ENCODE measurements around the gene DCP2. TPM values are rescaled to one million over a fixed set of nuclear protein-coding genes. Genes with fewer than 3 reads are reported as not detected.
"Not testable (repeated sequence)": the region's sequence is repeated elsewhere in the genome, so short reads cannot be mapped to it uniquely, and the experiment has no call there.

The DCP2 gene
- total RNA-seq, 1 donor from 2014 or later = 18.8 TPM

DNA sequence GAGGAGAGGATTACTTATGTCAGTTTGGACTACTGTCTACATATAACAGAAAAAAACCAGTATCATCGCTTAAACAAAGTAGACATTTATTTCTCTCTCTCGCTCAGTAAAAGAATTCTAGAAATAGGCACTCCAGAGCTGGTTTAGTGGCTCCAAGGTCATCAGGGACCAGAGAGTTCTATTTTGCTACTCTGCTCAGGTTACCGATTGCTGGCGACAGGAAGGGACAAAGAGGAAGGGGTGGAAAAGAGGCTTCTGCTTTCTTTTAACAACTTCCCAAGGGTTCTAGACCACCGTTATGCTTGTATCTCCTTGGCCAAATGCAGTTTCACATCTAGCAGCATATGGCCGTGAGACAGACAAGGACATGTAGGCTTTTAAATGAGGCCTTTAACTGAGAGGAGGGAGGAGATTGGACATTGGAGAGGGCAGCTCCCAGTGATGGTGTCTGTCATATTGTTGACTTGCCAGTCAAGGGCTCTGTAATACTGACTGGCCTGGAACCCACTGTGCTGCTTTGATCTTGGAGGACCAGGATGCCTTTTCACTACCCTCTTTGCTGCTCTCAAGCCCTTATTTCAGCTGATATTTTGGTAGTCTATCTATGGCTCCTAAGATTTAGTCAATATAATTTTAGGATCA, 15.6 kb upstream of the DCP2 start:
- DNase-seq (no peak), ATAC-seq (no peak)
- intact Hi-C loops (cut with micrococcal nuclease) = no loop called here

DNA sequence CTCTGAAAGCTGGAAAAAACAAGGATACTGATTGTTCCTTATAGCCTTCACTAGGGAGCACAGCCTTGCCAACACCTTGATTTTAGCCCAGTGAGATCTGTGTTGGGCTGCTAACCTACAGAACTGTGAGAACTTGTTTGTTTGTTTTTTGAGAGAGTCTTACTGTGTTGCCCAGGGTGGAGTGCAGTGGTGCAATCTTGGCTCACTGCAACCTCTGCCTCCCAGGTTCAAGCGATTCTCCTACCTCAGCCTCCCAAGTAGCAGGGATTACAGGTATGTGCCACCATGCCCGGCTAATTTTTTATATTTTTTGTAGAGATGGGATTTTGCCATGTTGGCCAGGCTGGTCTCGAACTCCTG, 13.2 kb upstream of the DCP2 start:
- intact Hi-C loops (cut with micrococcal nuclease); ATAC-seq; DNase-seq: not testable (repeated sequence)

DNA sequence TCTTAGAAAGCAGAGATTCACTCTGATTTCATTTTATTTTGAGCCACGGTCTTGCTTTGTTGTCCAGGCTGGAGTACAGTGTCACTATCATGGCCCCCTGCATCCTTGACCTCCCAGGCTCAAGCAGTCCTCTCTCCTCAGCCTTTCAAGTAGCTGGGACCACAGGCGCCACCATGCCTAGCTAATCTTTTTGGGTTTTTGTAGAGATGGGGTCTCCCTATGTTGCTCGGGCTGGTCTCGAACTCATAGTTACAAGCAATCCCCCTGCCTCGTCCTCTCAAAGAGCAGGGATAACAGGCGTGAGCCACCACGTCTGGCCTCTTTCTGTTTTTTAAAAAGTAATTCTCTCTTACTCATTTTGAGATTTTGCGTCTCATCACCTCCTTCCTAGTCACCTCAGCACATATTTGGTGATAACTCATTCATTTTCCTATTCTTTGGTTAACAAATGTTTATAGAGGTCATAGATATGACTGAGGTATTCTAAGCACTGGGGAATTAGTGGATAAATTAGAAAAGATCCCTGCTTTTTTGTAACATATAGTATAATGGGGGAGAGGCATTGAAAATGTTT, 10.8 kb upstream of the DCP2 start:
- no peak for ATAC-seq
- intact Hi-C loops (cut with micrococcal nuclease) = no loop called here

DNA sequence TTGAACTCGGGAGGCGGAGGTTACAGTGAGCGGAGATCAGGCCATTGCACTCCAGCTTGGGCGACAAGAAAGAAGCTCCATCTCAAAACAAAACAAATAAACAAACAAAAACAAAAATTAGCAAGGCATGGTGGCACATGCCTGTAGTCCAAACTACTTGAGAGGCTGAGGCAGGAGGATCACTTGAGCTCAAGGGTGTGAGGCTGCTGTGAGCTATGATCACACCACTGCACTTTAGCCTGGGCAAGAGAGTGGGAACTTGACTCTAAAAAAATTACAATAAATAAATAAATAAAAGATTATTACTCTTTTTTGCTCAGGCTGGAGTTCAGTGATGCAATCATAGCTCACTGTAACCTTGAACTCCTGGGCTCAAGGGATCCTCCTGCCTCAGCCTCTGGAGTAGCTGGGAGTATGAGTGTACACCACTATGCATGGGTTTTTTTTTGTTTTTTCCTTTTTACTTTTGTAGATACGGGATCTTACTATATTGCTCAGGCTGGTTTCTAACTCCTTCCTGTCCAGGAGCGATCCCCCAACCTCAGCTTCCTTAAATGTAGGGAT, 9.0 kb upstream of the DCP2 start:
- ATAC-seq = no peak
- no peak for DNase-seq
- intact Hi-C loops (cut with micrococcal nuclease) = no loop called here

More for the DNA sequence above, 10.8 kb upstream of the DCP2 start:
- DNase-seq = no peak

- ATAC-seq (no peak), DNase-seq (no peak)
- intact Hi-C loops (cut with micrococcal nuclease) = no loop called here
Observed at GRCh38 chr5:112968411-112969106, 8.0 kb upstream of the DCP2 start.

- intact Hi-C loops (cut with micrococcal nuclease) = no loop called here
- ATAC-seq = no peak
Observed at GRCh38 chr5:112971276-112971675, 5.3 kb upstream of the DCP2 start.

GRCh38 chr5:112973036-112973435, 3.6 kb upstream of the DCP2 start:
- ATAC-seq = no peak
- DNase-seq = no peak
- intact Hi-C loops (cut with micrococcal nuclease) = no loop called here

More at GRCh38 chr5:112971276-112971675, 5.3 kb upstream of the DCP2 start:
- no peak for DNase-seq

GRCh38 chr5:112973904-112974303, 2.7 kb upstream of the DCP2 start:
- DNase-seq (no peak), ATAC-seq (no peak)
- intact Hi-C loops (cut with micrococcal nuclease) = no loop called here

- DNase-seq = no peak
- no peak for ATAC-seq
- intact Hi-C loops (cut with micrococcal nuclease) = no loop called here
Observed at GRCh38 chr5:112974901-112975300, 1.7 kb upstream of the DCP2 start.

DNA sequence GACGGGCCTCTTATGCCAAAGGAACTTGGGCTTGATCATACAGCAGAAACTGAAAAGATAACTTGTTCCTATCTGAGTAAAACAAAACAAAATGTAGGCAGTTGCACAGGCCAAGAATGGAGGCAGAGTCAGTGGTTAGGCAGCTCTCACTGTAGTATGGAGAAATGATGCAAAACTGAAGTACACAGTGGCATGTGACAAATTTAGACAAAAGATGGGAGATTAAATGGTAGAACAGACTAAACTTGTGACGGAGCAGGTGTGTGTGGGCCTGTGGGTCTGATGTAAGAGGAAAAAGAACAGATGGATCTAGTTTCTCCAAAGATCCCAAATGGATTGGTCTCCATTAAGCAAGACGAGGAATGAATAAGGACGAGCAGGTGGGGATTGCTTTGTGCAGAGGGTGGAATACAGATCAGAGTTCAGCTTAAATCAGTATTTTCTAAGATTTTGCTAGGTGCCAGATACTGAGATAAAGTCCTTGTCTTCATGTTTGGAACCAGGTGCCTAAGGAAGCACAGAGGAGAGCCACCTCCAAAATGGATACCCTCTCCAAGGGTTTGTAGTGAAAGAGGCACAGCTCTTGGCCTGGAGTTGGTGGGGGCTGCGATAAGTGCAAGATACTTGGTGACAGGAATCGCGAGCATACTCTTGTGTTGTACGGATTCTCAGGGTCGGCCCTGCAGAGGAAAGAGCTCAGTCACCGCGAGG, 722 bp upstream of the DCP2 start:
- no peak for ATAC-seq
- no peak for DNase-seq
- intact Hi-C loops (cut with micrococcal nuclease) = no loop called here

GRCh38 chr5:112977440-112977861, 853 bp downstream of the DCP2 start:
- no peak for ATAC-seq

GRCh38 chr5:112978836-112979235, 2.2 kb downstream of the DCP2 start:
- DNase-seq (no peak), ATAC-seq (no peak)
- intact Hi-C loops (cut with micrococcal nuclease) = no loop called here

More at GRCh38 chr5:112977440-112977861, 853 bp downstream of the DCP2 start:
- intact Hi-C loops (cut with micrococcal nuclease) = no loop called here
- no peak for DNase-seq

- intact Hi-C loops (cut with micrococcal nuclease) = no loop called here
Observed at GRCh38 chr5:112979723-112980122, 3.1 kb downstream of the DCP2 start.

DNA sequence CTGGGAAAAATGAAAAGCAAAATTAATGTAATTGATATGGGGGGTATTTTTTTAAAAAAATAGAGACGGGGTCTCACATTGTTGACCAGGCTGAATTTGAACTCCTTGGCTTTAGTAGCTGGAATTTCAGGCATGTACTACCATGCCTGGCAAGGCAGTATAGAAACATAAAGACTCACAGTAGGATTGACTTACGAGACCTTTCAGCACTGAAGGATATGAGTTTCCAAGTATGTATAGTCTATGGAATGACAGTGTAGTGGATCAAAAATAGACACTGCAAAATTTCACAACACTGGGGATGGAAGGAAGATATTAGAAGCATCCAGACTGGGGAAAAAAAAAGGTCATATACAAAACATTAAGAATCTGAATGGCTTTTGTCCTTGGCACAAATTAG, 6.8 kb downstream of the DCP2 start:
- intact Hi-C loops (cut with micrococcal nuclease) = no loop called here

More at GRCh38 chr5:112979723-112980122, 3.1 kb downstream of the DCP2 start:
- ATAC-seq = no peak
- no peak for DNase-seq

GRCh38 chr5:112986224-112986623, 9.6 kb downstream of the DCP2 start:
- DNase-seq (no peak), ATAC-seq (no peak)
- intact Hi-C loops (cut with micrococcal nuclease) = no loop called here

More for the DNA sequence above, 6.8 kb downstream of the DCP2 start:
- DNase-seq (no peak), ATAC-seq (peak; percentile 30)

- peak; percentile 85 for ATAC-seq
- peak; percentile 62 for DNase-seq
- intact Hi-C loops (cut with micrococcal nuclease) = loop anchor here (5.0 to 10.0 kb wide), 3 partner anchors 331 to 609 kb away; partner anchors contain the start of gene YTHDC2
Observed at GRCh38 chr5:112995764-112996618, 19.4 kb downstream of the DCP2 start.

GRCh38 chr5:112996830-112997374, 20.3 kb downstream of the DCP2 start:
- no peak for DNase-seq
- no peak for ATAC-seq
- intact Hi-C loops (cut with micrococcal nuclease) = loop anchor here (5.0 to 10.0 kb wide), 3 partner anchors 330 to 608 kb away; partner anchors contain the start of gene YTHDC2

GRCh38 chr5:112998296-112998695, 21.7 kb downstream of the DCP2 start:
- DNase-seq (no peak), ATAC-seq (no peak)
- intact Hi-C loops (cut with micrococcal nuclease) = loop anchor here (5.0 to 10.0 kb wide), 3 partner anchors 329 to 607 kb away; partner anchors contain the start of gene YTHDC2

Measured in left ventricle myocardium superior (tissue), 1 donor.